Measurements from ENCODE around the gene NNAT.
"Not testable (repeated sequence)": the region's sequence is repeated elsewhere in the genome, so short reads cannot be mapped to it uniquely, and the experiment has no call there.

NNAT gene

GRCh38 chr20:37477041-37477440, 44.0 kb upstream of the NNAT start:
- H3K4me3 ChIP-seq (ENCODE audit: low read depth, low read length): no peak overlapping the region
- H3K27ac ChIP-seq: no peak overlapping the region
- no peaks in the 10 kb centered on the region for H3K36me3 ChIP-seq
- peaks cover 6% of the 10 kb centered on the region for H3K9me3 ChIP-seq (ENCODE audit: severe bottlenecking)
- no peak for DNase-seq
- TF ChIP-seq, protein P1, sequence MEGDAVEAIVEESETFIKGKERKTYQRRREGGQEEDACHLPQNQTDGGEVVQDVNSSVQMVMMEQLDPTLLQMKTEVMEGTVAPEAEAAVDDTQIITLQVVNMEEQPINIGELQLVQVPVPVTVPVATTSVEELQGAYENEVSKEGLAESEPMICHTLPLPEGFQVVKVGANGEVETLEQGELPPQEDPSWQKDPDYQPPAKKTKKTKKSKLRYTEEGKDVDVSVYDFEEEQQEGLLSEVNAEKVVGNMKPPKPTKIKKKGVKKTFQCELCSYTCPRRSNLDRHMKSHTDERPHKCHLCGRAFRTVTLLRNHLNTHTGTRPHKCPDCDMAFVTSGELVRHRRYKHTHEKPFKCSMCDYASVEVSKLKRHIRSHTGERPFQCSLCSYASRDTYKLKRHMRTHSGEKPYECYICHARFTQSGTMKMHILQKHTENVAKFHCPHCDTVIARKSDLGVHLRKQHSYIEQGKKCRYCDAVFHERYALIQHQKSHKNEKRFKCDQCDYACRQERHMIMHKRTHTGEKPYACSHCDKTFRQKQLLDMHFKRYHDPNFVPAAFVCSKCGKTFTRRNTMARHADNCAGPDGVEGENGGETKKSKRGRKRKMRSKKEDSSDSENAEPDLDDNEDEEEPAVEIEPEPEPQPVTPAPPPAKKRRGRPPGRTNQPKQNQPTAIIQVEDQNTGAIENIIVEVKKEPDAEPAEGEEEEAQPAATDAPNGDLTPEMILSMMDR (IDR thresholded peaks at IDR 0.05; ENCODE audit: low read depth, low read length): no peak
- H3K27me3 ChIP-seq (ENCODE audit: insufficient read depth, low read depth, severe bottlenecking): no peaks in the 10 kb centered on the region

DNA sequence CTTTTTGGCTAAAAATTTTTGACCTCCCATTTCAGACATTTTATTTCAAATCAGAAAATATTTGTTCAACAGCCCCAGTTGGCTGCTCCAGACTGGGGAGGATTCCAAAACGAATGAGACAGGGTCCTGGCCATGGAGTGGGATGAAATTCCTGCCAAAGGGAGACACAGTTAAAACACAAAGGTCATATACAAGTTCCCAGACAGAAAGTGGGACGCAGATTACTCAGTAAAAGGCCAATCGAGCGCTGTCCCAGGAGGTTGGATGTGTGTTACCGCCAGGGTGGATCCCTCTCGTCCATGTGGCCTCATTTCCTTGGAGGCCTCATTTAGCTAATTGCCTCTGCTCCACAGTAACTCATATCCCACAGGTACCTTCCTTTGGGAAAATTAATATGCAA, 41.8 kb upstream of the NNAT start:
- H3K27ac ChIP-seq: no peak overlapping the region
- TF ChIP-seq, protein P1 (IDR thresholded peaks at IDR 0.05; ENCODE audit: low read depth, low read length): no peak

GRCh38 chr20:37479925-37480691, 40.9 kb upstream of the NNAT start:
- TF ChIP-seq, protein P1 (IDR thresholded peaks at IDR 0.05; ENCODE audit: low read depth, low read length): no peak
- DNase-seq: no peak
- no peaks in the 10 kb centered on the region for H3K36me3 ChIP-seq
- H3K27ac ChIP-seq: no peak overlapping the region
- H3K27me3 ChIP-seq (ENCODE audit: insufficient read depth, low read depth, severe bottlenecking): no peaks in the 10 kb centered on the region
- H3K4me3 ChIP-seq (ENCODE audit: low read depth, low read length): no peak overlapping the region
- H3K9me3 ChIP-seq (ENCODE audit: severe bottlenecking): peaks cover 15% of the 10 kb centered on the region

More for the DNA sequence above, 41.8 kb upstream of the NNAT start:
- Histone ChIP-seq H3K36me3 (no peaks in the 10 kb centered on the region), H3K9me3 (ENCODE audit: severe bottlenecking) (peaks cover 15% of the 10 kb centered on the region), H3K27me3 (ENCODE audit: insufficient read depth, low read depth, severe bottlenecking) (no peaks in the 10 kb centered on the region), H3K4me3 (ENCODE audit: low read depth, low read length) (no peak overlapping the region)
- DNase-seq: no peak

- no peak for DNase-seq
- Histone ChIP-seq H3K4me3 (ENCODE audit: low read depth, low read length) (no peak overlapping the region), H3K36me3 (no peaks in the 10 kb centered on the region), H3K9me3 (ENCODE audit: severe bottlenecking) (peaks cover 15% of the 10 kb centered on the region), H3K27ac (no peak overlapping the region), H3K27me3 (ENCODE audit: insufficient read depth, low read depth, severe bottlenecking) (no peaks in the 10 kb centered on the region)
- TF ChIP-seq, protein P1 (IDR thresholded peaks at IDR 0.05; ENCODE audit: low read depth, low read length): no peak
Measured at GRCh38 chr20:37480919-37481318, 40.1 kb upstream of the NNAT start.

DNA sequence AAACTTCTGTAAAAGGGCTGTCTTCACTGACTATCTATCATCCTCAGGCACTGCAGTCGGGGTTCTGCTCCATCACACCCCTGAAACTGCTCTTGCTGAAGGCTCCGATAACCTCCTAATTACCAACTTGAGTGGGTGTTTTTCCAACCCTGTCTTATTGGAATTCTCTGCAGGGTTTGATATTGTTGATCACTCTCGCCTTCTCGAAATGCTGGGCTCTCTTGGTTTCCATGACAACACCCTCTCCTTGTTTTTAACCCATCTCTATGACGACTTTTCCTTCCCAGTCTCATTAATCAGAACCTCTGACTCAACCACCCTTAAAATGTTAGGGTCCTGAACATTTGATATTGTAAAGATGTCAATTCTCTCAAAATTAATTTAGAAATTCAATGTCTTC, 39.4 kb upstream of the NNAT start:
- Histone ChIP-seq H3K27me3 (ENCODE audit: insufficient read depth, low read depth, severe bottlenecking) (no peaks in the 10 kb centered on the region), H3K36me3 (no peaks in the 10 kb centered on the region), H3K9me3 (ENCODE audit: severe bottlenecking) (peaks cover 15% of the 10 kb centered on the region), H3K4me3 (ENCODE audit: low read depth, low read length) (no peak overlapping the region), H3K27ac (no peak overlapping the region)
- TF ChIP-seq, protein P1 (IDR thresholded peaks at IDR 0.05; ENCODE audit: low read depth, low read length): no peak
- DNase-seq: no peak

DNA sequence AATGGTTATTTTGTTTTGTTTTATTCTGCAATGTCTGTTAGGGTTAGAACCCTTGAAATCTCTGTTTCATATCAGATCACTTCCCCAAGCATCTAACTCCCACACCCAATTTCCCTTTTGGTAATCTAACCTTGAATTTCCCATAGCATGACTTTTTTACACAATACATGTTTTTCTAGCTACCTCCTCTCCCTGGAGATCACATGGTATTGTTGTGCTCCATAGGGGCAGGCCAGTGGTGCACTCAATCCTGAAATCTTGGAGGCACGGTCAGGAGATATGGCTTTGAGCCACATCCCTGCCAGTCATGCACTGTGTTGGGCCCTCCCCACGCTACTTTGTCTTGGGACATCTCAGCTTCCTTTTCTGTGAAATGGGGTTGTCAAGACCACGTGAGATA, 36.7 kb upstream of the NNAT start:
- no peaks in the 10 kb centered on the region for H3K27me3 ChIP-seq (ENCODE audit: insufficient read depth, low read depth, severe bottlenecking)
- H3K4me3 ChIP-seq (ENCODE audit: low read depth, low read length): no peak overlapping the region
- DNase-seq: no peak
- TF ChIP-seq, protein P1 (IDR thresholded peaks at IDR 0.05; ENCODE audit: low read depth, low read length): no peak
- H3K27ac ChIP-seq: no peak overlapping the region
- peaks cover 15% of the 10 kb centered on the region for H3K9me3 ChIP-seq (ENCODE audit: severe bottlenecking)
- H3K36me3 ChIP-seq: no peaks in the 10 kb centered on the region

GRCh38 chr20:37486209-37486608, 34.8 kb upstream of the NNAT start:
- DNase-seq; H3K36me3 ChIP-seq; H3K27me3 ChIP-seq (ENCODE audit: insufficient read depth, low read depth, severe bottlenecking); H3K27ac ChIP-seq; H3K4me3 ChIP-seq (ENCODE audit: low read depth, low read length): not testable (repeated sequence)
- peaks cover 15% of the 10 kb centered on the region for H3K9me3 ChIP-seq (ENCODE audit: severe bottlenecking)

All from WERI-Rb-1 (cell line).